Measurements from ENCODE around the gene COQ10A.

COQ10A gene

GRCh38 chr12:56266693-56267442, at the start of gene COQ10A:
COQ10A (plus strand) TSS chr12:56266942; CDS start chr12:56267119, 177 bp downstream.
- peak within 1 kb of the TSS; percentile 87 for H3K27ac ChIP-seq
- DNase-seq (ENCODE audit: low spot score): peak; percentile 86
- CTCF ChIA-PET: interaction anchor here (0.6 to 1.1 kb wide), 9 partner anchors 9 to 341 kb away, joined by 3 to 7 read pairs (median 4); partner anchors contain the start of gene ANKRD52
- TF ChIP-seq, protein P1, sequence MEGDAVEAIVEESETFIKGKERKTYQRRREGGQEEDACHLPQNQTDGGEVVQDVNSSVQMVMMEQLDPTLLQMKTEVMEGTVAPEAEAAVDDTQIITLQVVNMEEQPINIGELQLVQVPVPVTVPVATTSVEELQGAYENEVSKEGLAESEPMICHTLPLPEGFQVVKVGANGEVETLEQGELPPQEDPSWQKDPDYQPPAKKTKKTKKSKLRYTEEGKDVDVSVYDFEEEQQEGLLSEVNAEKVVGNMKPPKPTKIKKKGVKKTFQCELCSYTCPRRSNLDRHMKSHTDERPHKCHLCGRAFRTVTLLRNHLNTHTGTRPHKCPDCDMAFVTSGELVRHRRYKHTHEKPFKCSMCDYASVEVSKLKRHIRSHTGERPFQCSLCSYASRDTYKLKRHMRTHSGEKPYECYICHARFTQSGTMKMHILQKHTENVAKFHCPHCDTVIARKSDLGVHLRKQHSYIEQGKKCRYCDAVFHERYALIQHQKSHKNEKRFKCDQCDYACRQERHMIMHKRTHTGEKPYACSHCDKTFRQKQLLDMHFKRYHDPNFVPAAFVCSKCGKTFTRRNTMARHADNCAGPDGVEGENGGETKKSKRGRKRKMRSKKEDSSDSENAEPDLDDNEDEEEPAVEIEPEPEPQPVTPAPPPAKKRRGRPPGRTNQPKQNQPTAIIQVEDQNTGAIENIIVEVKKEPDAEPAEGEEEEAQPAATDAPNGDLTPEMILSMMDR (conservative IDR thresholded peaks at IDR 0.05; ENCODE audit: low read depth): peak; percentile 53
- POLR2A ChIA-PET (ENCODE audit: low non-redundant PET): interaction anchor here (0.7 kb wide), 1 partner anchor 25 kb away, joined by 3 read pairs; no protein-coding TSS in a partner anchor

- TF ChIP-seq, protein P1 (conservative IDR thresholded peaks at IDR 0.05; ENCODE audit: low read depth): no peak
- peak overlapping the region; percentile 97 for H3K27ac ChIP-seq
- CTCF ChIA-PET: interaction anchor here (0.6 kb wide), 1 partner anchor 31 kb away, joined by 3 read pairs; the partner anchor contains the start of gene SMARCC2
- DNase-seq (ENCODE audit: low spot score): no peak
- POLR2A ChIA-PET (ENCODE audit: low non-redundant PET): no interaction called here
These were observed 46.9 kb upstream of the COQ10A start for GRCh38 chr12:56219840-56220239.

GRCh38 chr12:56220611-56221231, 46.0 kb upstream of the COQ10A start:
- DNase-seq (ENCODE audit: low spot score): no peak
- ChIA-PET CTCF (interaction anchor here (0.6 kb wide), 2 partner anchors 31 to 1911 kb away, joined by 3 read pairs; partner anchors contain the start of gene SMARCC2), POLR2A (ENCODE audit: low non-redundant PET) (interaction anchor here (0.6 to 1.6 kb wide), 3 partner anchors 19 to 55 kb away, joined by 4 to 7 read pairs (median 6); partner anchors contain the start of gene SMARCC2)
- H3K27ac ChIP-seq: peak overlapping the region; percentile 97
- TF ChIP-seq, protein P1 (conservative IDR thresholded peaks at IDR 0.05; ENCODE audit: low read depth): no peak

DNA sequence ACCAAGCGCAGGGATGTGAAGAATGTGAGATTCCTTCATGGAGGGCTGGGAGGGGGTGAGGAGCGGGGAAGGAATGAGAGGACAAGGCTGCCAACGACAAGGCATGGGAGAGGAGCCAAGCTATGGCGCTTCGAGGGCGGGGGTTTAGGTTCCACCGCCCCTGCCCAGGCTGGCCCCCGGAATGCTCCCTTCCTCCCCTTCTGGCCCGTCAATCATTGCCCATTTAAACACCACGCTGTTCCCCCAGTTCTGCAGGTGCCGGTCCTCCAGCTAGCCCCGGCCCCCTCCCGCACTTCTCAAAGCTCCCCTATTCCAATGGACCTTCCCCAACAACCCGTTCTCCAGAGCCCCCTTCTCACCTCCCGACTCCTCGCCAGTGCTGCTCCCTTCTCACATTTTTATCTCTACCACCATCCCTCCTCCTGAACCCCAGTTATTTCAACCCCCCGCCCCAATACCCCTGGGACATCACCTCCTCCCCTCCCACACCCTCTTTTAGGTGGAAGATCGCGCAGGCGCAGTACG, 45.4 kb upstream of the COQ10A start:
- TF ChIP-seq, protein P1 (conservative IDR thresholded peaks at IDR 0.05; ENCODE audit: low read depth): no peak
- POLR2A ChIA-PET (ENCODE audit: low non-redundant PET): interaction anchor here (0.5 to 1.6 kb wide), 6 partner anchors 16 to 54 kb away, joined by 3 to 7 read pairs (median 4); partner anchors contain the start of gene SMARCC2
- CTCF ChIA-PET: interaction anchor here (0.5 to 1.8 kb wide), 5 partner anchors 14 to 1912 kb away, joined by 3 to 11 read pairs (median 5); partner anchors contain the start of gene SMARCC2
- H3K27ac ChIP-seq: peak overlapping the region; percentile 97
- peak; percentile 77 for DNase-seq (ENCODE audit: low spot score)

GRCh38 chr12:56221757-56222530, 44.8 kb upstream of the COQ10A start, which contains the start of gene RNF41:
RNF41 (minus strand) TSS chr12:56221922; CDS start chr12:56214047, 7,875 bp downstream.
- peak within 1 kb of the TSS; percentile 97 for H3K27ac ChIP-seq
- POLR2A ChIA-PET (ENCODE audit: low non-redundant PET): interaction anchor here (0.5 to 1.6 kb wide), 6 partner anchors 16 to 77 kb away, joined by 3 to 7 read pairs (median 3); partner anchors contain the start of gene SMARCC2
- DNase-seq (ENCODE audit: low spot score): peak; percentile 98
- TF ChIP-seq, protein P1 (conservative IDR thresholded peaks at IDR 0.05; ENCODE audit: low read depth): no peak
- CTCF ChIA-PET: interaction anchor here (0.5 to 1.8 kb wide), 8 partner anchors 15 to 855 kb away, joined by 3 to 11 read pairs (median 3); partner anchors contain the start of genes SMARCC2 and SUOX

All from RWPE1 (cell line).